ENCODE data around the gene SPRED2. TPM values are rescaled to one million over a fixed set of nuclear protein-coding genes. Genes with fewer than 3 reads are reported as not detected.

SPRED2 gene
- total RNA-seq, 1 experiment from 2014 or later, result 33.3 TPM

DNA sequence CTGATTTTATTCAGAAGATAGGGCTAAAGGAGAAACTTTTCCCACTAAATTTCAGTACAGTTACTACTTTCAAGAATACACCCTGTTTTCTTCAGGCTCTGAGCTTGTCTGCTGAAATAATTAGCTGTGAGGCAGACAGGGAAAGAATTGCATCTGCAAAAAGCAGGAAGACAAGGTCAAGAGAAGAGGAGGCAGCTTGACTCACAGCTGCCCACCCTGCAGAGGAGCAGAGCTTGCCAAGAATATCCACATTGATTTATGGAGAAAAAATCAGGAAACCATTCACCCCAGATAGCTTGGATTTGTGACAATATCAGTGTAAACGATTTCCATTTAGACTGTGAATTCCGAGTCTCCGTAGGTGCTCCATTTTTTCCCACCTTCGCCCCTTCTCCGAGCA is 155.8 kb downstream of the SPRED2 start:
- Mint-ChIP-seq H3K27ac (ENCODE audit: unreplicated experiment) (no peak overlapping the region), H3K4me1 (ENCODE audit: low read depth, unreplicated experiment) (no peaks in the 10 kb centered on the region), H3K9me3 (ENCODE audit: low read depth, unreplicated experiment) (no peaks in the 10 kb centered on the region), H3K4me3 (ENCODE audit: low read depth, unreplicated experiment) (no peak overlapping the region), H3K36me3 (ENCODE audit: insufficient read depth, unreplicated experiment) (peaks cover 24% of the 10 kb centered on the region), H3K27me3 (ENCODE audit: unreplicated experiment) (no peaks in the 10 kb centered on the region)
- intact Hi-C loops (cut with micrococcal nuclease; ENCODE audit: unreplicated experiment), result no loop called here
- TF ChIP-seq CTCF (IDR thresholded peaks at IDR 0.05; ENCODE audit: unreplicated experiment), result no peak
- CTCF ChIA-PET, result interaction anchor here (0.6 to 0.7 kb wide), 3 partner anchors 117 to 307 kb away, joined by 3 to 6 read pairs (median 3); no protein-coding TSS in a partner anchor
- DNase-seq, result no peak
- BruUV-seq (replicated peaks), result TSS peak; percentile 5

GRCh38 chr2:65275141-65275915 is 157.1 kb downstream of the SPRED2 start:
- intact Hi-C loops (cut with micrococcal nuclease; ENCODE audit: unreplicated experiment), result no loop called here

DNA sequence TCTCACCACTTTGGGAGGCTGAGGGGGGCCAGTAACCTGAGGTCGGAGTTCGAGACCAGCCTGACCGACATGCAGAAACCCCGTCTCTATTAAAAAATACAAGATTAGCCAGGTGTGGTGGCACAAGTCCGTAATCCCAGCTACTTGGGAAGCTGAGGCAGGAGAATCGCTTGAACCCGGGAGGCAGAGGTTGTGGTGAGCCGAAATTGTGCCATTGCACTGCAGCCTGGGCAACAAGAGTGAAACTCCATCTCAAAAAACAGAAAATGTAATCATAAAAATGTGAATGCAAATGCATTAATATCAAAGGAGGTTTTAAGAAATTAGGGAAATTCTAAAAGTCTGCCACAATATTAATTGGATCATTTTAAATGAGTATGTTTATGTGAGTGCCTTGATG is 159.1 kb downstream of the SPRED2 start:
- peaks cover 35% of the 10 kb centered on the region for H3K36me3 Mint-ChIP-seq (ENCODE audit: insufficient read depth, unreplicated experiment)
- BruUV-seq (replicated peaks), result no TSS peak

More at GRCh38 chr2:65275141-65275915, 157.1 kb downstream of the SPRED2 start:
- no peak for DNase-seq
- Mint-ChIP-seq H3K27ac (ENCODE audit: unreplicated experiment) (no peak overlapping the region), H3K9me3 (ENCODE audit: low read depth, unreplicated experiment) (no peaks in the 10 kb centered on the region), H3K36me3 (ENCODE audit: insufficient read depth, unreplicated experiment) (peaks cover 24% of the 10 kb centered on the region), H3K4me1 (ENCODE audit: low read depth, unreplicated experiment) (no peaks in the 10 kb centered on the region), H3K4me3 (ENCODE audit: low read depth, unreplicated experiment) (no peak overlapping the region), H3K27me3 (ENCODE audit: unreplicated experiment) (no peaks in the 10 kb centered on the region)
- TF ChIP-seq CTCF (IDR thresholded peaks at IDR 0.05; ENCODE audit: unreplicated experiment), result no peak
- CTCF ChIA-PET, result interaction anchor here (0.7 kb wide), 1 partner anchor 298 kb away, joined by 7 read pairs; no protein-coding TSS in a partner anchor
- BruUV-seq (replicated peaks), result no TSS peak

DNA sequence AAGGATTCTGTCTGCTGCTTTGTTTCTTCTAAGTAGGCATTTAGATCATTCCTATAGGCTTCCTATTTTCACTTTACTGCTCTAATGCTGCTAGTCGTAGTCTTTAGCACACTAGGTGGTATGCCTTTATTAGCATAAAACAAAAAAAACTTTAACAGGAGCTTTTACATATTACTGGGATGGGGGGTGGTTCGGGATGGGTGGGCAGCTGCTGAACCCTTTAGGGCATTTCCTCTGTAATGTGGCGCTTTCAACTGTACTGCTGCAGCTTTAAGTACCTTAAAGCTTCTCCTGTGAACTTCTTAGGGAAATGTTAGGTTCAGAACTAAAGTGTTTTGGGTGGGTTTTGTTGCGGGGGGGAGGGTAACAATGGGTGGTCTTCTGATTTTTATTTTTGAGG is 163.4 kb downstream of the SPRED2 start:
- H3K9me3 Mint-ChIP-seq (ENCODE audit: low read depth, unreplicated experiment), result no peaks in the 10 kb centered on the region
- CTCF ChIA-PET, result interaction anchor here (0.9 kb wide), 1 partner anchor 118 kb away, joined by 4 read pairs; no protein-coding TSS in a partner anchor
- BruUV-seq (replicated peaks), result no TSS peak

More for the DNA sequence above, 159.1 kb downstream of the SPRED2 start:
- Mint-ChIP-seq H3K9me3 (ENCODE audit: low read depth, unreplicated experiment) (no peaks in the 10 kb centered on the region), H3K4me3 (ENCODE audit: low read depth, unreplicated experiment) (no peak overlapping the region), H3K27ac (ENCODE audit: unreplicated experiment) (no peak overlapping the region), H3K27me3 (ENCODE audit: unreplicated experiment) (no peaks in the 10 kb centered on the region), H3K4me1 (ENCODE audit: low read depth, unreplicated experiment) (no peaks in the 10 kb centered on the region)
- intact Hi-C loops (cut with micrococcal nuclease; ENCODE audit: unreplicated experiment), result no loop called here
- TF ChIP-seq CTCF (IDR thresholded peaks at IDR 0.05; ENCODE audit: unreplicated experiment), result no peak
- no peak for DNase-seq
- CTCF ChIA-PET, result no interaction called here

More for the DNA sequence above, 163.4 kb downstream of the SPRED2 start:
- H3K36me3 Mint-ChIP-seq (ENCODE audit: insufficient read depth, unreplicated experiment), result peaks cover 52% of the 10 kb centered on the region
- no peaks in the 10 kb centered on the region for H3K4me1 Mint-ChIP-seq (ENCODE audit: low read depth, unreplicated experiment)
- no peak for TF ChIP-seq CTCF (IDR thresholded peaks at IDR 0.05; ENCODE audit: unreplicated experiment)
- H3K27ac Mint-ChIP-seq (ENCODE audit: unreplicated experiment), result no peak overlapping the region
- H3K4me3 Mint-ChIP-seq (ENCODE audit: low read depth, unreplicated experiment), result no peak overlapping the region
- intact Hi-C loops (cut with micrococcal nuclease; ENCODE audit: unreplicated experiment), result loop anchor here (5.0 kb wide), 1 partner anchor 168 kb away; no protein-coding TSS in a partner anchor
- no peaks in the 10 kb centered on the region for H3K27me3 Mint-ChIP-seq (ENCODE audit: unreplicated experiment)
- no peak for DNase-seq
